ENCODE results near the gene C20orf96.

The C20orf96 gene

GRCh38 chr20:312067-312466 lies 21.5 kb upstream of the C20orf96 start:
- FAIRE-seq: no peak

- no peak for FAIRE-seq
Observed at GRCh38 chr20:311609-312008, 21.1 kb upstream of the C20orf96 start.

- no peak for FAIRE-seq
Observed at GRCh38 chr20:310645-311044, 20.1 kb upstream of the C20orf96 start.

- peak; percentile 100 for FAIRE-seq
Observed at GRCh38 chr20:309841-310644, 19.5 kb upstream of the C20orf96 start.

- FAIRE-seq: no peak
Observed at GRCh38 chr20:309306-309840, 18.8 kb upstream of the C20orf96 start.

- FAIRE-seq: no peak
Observed at GRCh38 chr20:308427-309038, 18.0 kb upstream of the C20orf96 start.

- no peak for FAIRE-seq
Observed at GRCh38 chr20:305745-306144, 15.2 kb upstream of the C20orf96 start.

GRCh38 chr20:301886-302848 lies 11.6 kb upstream of the C20orf96 start:
- FAIRE-seq: no peak

- no peak for FAIRE-seq
Observed at GRCh38 chr20:300345-300990, 9.9 kb upstream of the C20orf96 start.

GRCh38 chr20:298776-299391 lies 8.3 kb upstream of the C20orf96 start:
- FAIRE-seq: no peak

GRCh38 chr20:297925-298775 lies 7.6 kb upstream of the C20orf96 start:
- FAIRE-seq: no peak

- peak; percentile 74 for FAIRE-seq
Observed at GRCh38 chr20:297098-297924, 6.8 kb upstream of the C20orf96 start, which contains the start of gene ZCCHC3. Gene ZCCHC3, plus strand, starts transcription at chr20:297570. Its CDS starts 17 bp downstream, at chr20:297587.

- no peak for FAIRE-seq
Observed at GRCh38 chr20:295804-296203, 5.3 kb upstream of the C20orf96 start.

- no peak for FAIRE-seq
Observed at GRCh38 chr20:294602-295001, 4.1 kb upstream of the C20orf96 start.

GRCh38 chr20:289693-290083 lies 862 bp downstream of the C20orf96 start:
- FAIRE-seq: no peak

GRCh38 chr20:288956-289692 lies 1.4 kb downstream of the C20orf96 start:
- no peak for FAIRE-seq

GRCh38 chr20:286508-286907 lies 4.0 kb downstream of the C20orf96 start:
- no peak for FAIRE-seq

GRCh38 chr20:284172-284571 lies 6.4 kb downstream of the C20orf96 start:
- FAIRE-seq: no peak
